Natural killer cell (primary cell): ENCODE data around the gene IFT43. TPM values are rescaled to one million over a fixed set of nuclear protein-coding genes. Genes with fewer than 3 reads are reported as not detected.
A peak's percentile ranks its signal among the peaks of the same experiment; 100 is the strongest.

Experiments used
- ATAC-seq, 3 donors: fragments of 150-1000 bp in 2 of 3; fragments of 200-7000 bp in 1 of 3; cut with Tn5 transposase; 1 replicate in 1 of 3; 2 replicates in 2 of 3; pipeline ENCODE4 v1.10.0; 2021; ENCODE audit warnings: mild to moderate bottlenecking in 2 of 3, moderate library complexity in 2 of 3
- DNase-seq, 2 donors: peaks; one replicate each; pipeline versions ENCODE4 v3.0.0 to v3.0.0-alpha.2; 2013 to 2021; ENCODE audit warnings: mixed read lengths in 1 of 2
- H3K27ac ChIP-seq: one replicate; pipeline ENCODE4 v1.5.1; 2013; ENCODE audit warnings: mild to moderate bottlenecking, low read length
- H3K27me3 ChIP-seq: one replicate; pipeline ENCODE4 v1.6.1; 2013; ENCODE audit warnings: low read length; ENCODE audit not compliant: control insufficient read depth, insufficient read depth
- H3K36me3 ChIP-seq: one replicate; pipeline ENCODE4 v1.6.1; 2013; ENCODE audit warnings: low read length; ENCODE audit not compliant: control insufficient read depth, insufficient read depth
- H3K4me1 ChIP-seq: one replicate; pipeline ENCODE4 v1.6.1; 2013; ENCODE audit warnings: low read length; ENCODE audit not compliant: control insufficient read depth, insufficient read depth
- H3K4me3 ChIP-seq: one replicate; pipeline ENCODE4 v1.5.1; 2013; ENCODE audit warnings: low read length
- H3K9me3 ChIP-seq: one replicate; pipeline ENCODE4 v1.6.1; 2013; ENCODE audit warnings: low read length; ENCODE audit not compliant: control insufficient read depth, insufficient read depth
- H3K27ac Mint-ChIP-seq, 2 donors: one replicate each; pipeline ENCODE4 v1.8.0; 2022; ENCODE audit warnings: mild to moderate bottlenecking in 2 of 2, mixed read lengths in 2 of 2, moderate library complexity in 1 of 2
- H3K27me3 Mint-ChIP-seq, 2 donors: one replicate each; pipeline ENCODE4 v1.8.0; 2022; ENCODE audit warnings: low read depth in 2 of 2, mixed read lengths in 2 of 2
- H3K36me3 Mint-ChIP-seq: one replicate; pipeline ENCODE4 v1.8.0; 2022; ENCODE audit warnings: mixed read lengths
- H3K4me1 Mint-ChIP-seq, 2 donors: one replicate each; pipeline ENCODE4 v1.8.0; 2022; ENCODE audit warnings: mixed read lengths in 2 of 2
- H3K4me3 Mint-ChIP-seq: one replicate; pipeline ENCODE4 v1.8.0; 2022; ENCODE audit warnings: mild to moderate bottlenecking, moderate library complexity, mixed read lengths
- H3K9me3 Mint-ChIP-seq, 2 donors: one replicate each; pipeline ENCODE4 v1.8.0; 2022; ENCODE audit warnings: mixed read lengths in 2 of 2
- CTCF ChIP-seq: fragments of 200-600 bp; IDR thresholded peaks from one replicate; pipeline ENCODE4 v1.8.0; 2022; ENCODE audit warnings: antibody characterized with exemption
- WGBS: methylation state at CpG from one replicate; pipeline ENCODE4 v1.1.7; 2013; ENCODE audit warnings: missing lambda C conversion rate; ENCODE audit not compliant: insufficient coverage; 5-methylcytosine and 5-hydroxymethylcytosine counted together
- intact Hi-C: fragments of 100-400 bp; cut with micrococcal nuclease; formaldehyde crosslinking; loops from one replicate; pipeline ENCODE4 v1.14.2; 2022
- total RNA-seq, 4 donors: library from RNA; stranded (reverse); fragments of 120-200 nt in 1 of 4; gene quantifications; one replicate each; pipeline versions ENCODE4 v1.2.3 to v1.2.4, GENCODE V29; 2013 to 2022

IFT43 gene
- total RNA-seq, 3 donors from 2014 or later (not counting 1 experiment from before 2014, with no cell fraction given) = 19.0 to 20.8 (median 20.7) TPM

- no peaks in the 10 kb centered on the region for H3K27me3 ChIP-seq
- no peak overlapping the region for H3K4me3 ChIP-seq
- peaks cover 37 to 38% of the 10 kb centered on the region in 2 donors for H3K4me1 Mint-ChIP-seq
- WGBS = 59% methylated on average over 10 of the region's 10 CpGs
- intact Hi-C loops = no loop called here
- H3K9me3 ChIP-seq = no peaks in the 10 kb centered on the region
- peak overlapping the region in 1 of 2 donors; percentile 78 for H3K27ac Mint-ChIP-seq
- no peak overlapping the region for H3K4me3 Mint-ChIP-seq
- DNase-seq (peak in 1 of 2 donors; percentile 51), ATAC-seq (no peak)
- TF ChIP-seq CTCF = no peak
- no peak overlapping the region for H3K27ac ChIP-seq
- H3K36me3 Mint-ChIP-seq = no peaks in the 10 kb centered on the region
- peaks cover 34% of the 10 kb centered on the region for H3K4me1 ChIP-seq
- H3K36me3 ChIP-seq = no peaks in the 10 kb centered on the region
- no peaks in the 10 kb centered on the region for H3K27me3 Mint-ChIP-seq
- no peaks in the 10 kb centered on the region for H3K9me3 Mint-ChIP-seq
Measured at GRCh38 chr14:75978249-75978731, 7.3 kb upstream of the IFT43 start.

- no peaks in the 10 kb centered on the region for H3K9me3 Mint-ChIP-seq
- intact Hi-C loops = no loop called here
- peaks cover 34% of the 10 kb centered on the region for H3K4me1 ChIP-seq
- no peak overlapping the region for H3K27ac ChIP-seq
- WGBS = 21% methylated on average over 14 of the region's 14 CpGs
- no peak for TF ChIP-seq CTCF
- H3K4me1 Mint-ChIP-seq = peaks cover 37 to 38% of the 10 kb centered on the region in 2 donors
- H3K4me3 ChIP-seq = no peak overlapping the region
- H3K4me3 Mint-ChIP-seq = no peak overlapping the region
- no peaks in the 10 kb centered on the region for H3K27me3 ChIP-seq
- DNase-seq = peak in 1 of 2 donors; percentile 52
- H3K36me3 Mint-ChIP-seq = no peaks in the 10 kb centered on the region
- H3K9me3 ChIP-seq = no peaks in the 10 kb centered on the region
- ATAC-seq = no peak
- no peaks in the 10 kb centered on the region for H3K36me3 ChIP-seq
- no peaks in the 10 kb centered on the region for H3K27me3 Mint-ChIP-seq
- peak overlapping the region in 1 of 2 donors; percentile 78 for H3K27ac Mint-ChIP-seq
Measured at GRCh38 chr14:75979071-75979571, 6.4 kb upstream of the IFT43 start.

GRCh38 chr14:75979648-75980565 is 5.7 kb upstream of the IFT43 start:
- Mint-ChIP-seq H3K27ac (peak overlapping the region in 1 of 2 donors; percentile 93), H3K4me3 (peak overlapping the region; percentile 6), H3K4me1 (peaks cover 37 to 38% of the 10 kb centered on the region in 2 donors), H3K9me3 (no peaks in the 10 kb centered on the region), H3K36me3 (no peaks in the 10 kb centered on the region), H3K27me3 (no peaks in the 10 kb centered on the region)
- intact Hi-C loops = no loop called here
- H3K36me3 ChIP-seq = no peaks in the 10 kb centered on the region
- peak in 1 of 2 donors; percentile 3 for DNase-seq
- no peak overlapping the region for H3K27ac ChIP-seq
- H3K4me3 ChIP-seq = no peak overlapping the region
- ATAC-seq = no peak
- H3K9me3 ChIP-seq = no peaks in the 10 kb centered on the region
- no peak for TF ChIP-seq CTCF
- peaks cover 34% of the 10 kb centered on the region for H3K4me1 ChIP-seq
- 93% methylated on average over 27 of the region's 27 CpGs for WGBS
- no peaks in the 10 kb centered on the region for H3K27me3 ChIP-seq
